Thyroid gland (tissue), 4 donors: ENCODE results near the gene NUP93.

Experiments
- CTCF ChIP-seq, 6 experiments: fragments of 200-600 bp in 3 of 6; fragments of 450-650 bp in 3 of 6; sonication (generic) in 3 of 6; IDR thresholded peaks; one replicate each; pipeline ENCODE4 v1.5.1; 2016 to 2019; ENCODE audit warnings: antibody characterized with exemption in 6 of 6, mild to moderate bottlenecking in 2 of 6, inconsistent platforms in 1 of 6, moderate library complexity in 1 of 6
- POLR2A ChIP-seq, 2 donors: fragments of 450-650 bp; IDR thresholded peaks; one replicate each; pipeline ENCODE4 v1.6.1; 2017; ENCODE audit warnings: antibody characterized with exemption in 2 of 2, mild to moderate bottlenecking in 2 of 2, moderate library complexity in 1 of 2

GRCh38 chr16:56771558-56772279 is 41.8 kb downstream of the NUP93 start:
- TF ChIP-seq CTCF (IDR thresholded peaks at IDR 0.05): no peak
- no peak for TF ChIP-seq POLR2A (IDR thresholded peaks at IDR 0.05)
